Stimulated activated CD8-positive, alpha-beta memory T cell treated with anti-CD3 and anti-CD28 coated beads, Interleukin-4, amount 100 ng/mL, for 48 hours (primary cell): ENCODE measurements around the gene ALPK1.
"Not testable (repeated sequence)": the region's sequence is repeated elsewhere in the genome, so short reads cannot be mapped to it uniquely, and the experiment has no call there.

Experiments used
- DNase-seq: peaks from one replicate; pipeline ENCODE4 v3.0.0-alpha.2; 2020

Gene ALPK1

GRCh38 chr4:112381996-112382692 lies 85.0 kb downstream of the ALPK1 start:
- DNase-seq, result no peak

DNA sequence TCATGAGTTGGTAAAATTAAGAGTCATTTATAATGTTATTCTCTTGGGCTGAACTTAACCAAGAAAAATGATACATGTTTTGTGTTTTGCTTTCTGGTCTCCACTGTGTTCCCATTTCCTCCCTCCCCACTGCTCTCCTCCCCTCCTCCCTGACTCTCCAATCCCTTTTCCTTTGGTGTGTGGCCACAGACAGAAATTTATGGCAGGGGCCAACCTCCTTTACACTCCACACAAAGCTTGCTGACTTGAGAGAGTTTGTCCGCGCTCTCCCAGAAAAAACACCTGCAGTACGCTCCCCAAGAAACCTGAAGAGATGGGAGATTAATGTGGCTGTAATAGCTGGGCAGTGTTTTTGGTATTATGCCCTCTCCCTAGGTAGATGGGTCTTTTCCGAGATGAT lies 88.9 kb downstream of the ALPK1 start:
- no peak for DNase-seq

DNA sequence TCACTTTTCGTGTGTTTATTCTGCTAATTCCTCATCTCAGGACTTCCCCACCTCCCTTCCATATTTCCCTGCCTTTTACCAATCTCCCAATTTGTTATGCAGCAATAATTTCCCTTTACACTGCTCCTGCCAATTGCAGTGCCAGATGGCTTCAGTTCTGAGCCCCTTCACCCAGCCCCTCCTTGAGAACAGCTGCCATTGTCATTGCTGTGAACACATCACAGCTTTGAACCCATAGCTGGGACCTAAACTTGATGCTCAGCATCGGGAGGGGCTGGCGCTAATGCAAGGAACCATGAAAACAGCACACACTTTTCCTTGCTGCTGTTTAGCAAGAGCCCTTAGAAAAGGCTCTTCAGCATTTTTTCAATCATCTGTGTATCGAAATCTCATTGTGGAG lies 104.9 kb downstream of the ALPK1 start:
- no peak for DNase-seq

DNA sequence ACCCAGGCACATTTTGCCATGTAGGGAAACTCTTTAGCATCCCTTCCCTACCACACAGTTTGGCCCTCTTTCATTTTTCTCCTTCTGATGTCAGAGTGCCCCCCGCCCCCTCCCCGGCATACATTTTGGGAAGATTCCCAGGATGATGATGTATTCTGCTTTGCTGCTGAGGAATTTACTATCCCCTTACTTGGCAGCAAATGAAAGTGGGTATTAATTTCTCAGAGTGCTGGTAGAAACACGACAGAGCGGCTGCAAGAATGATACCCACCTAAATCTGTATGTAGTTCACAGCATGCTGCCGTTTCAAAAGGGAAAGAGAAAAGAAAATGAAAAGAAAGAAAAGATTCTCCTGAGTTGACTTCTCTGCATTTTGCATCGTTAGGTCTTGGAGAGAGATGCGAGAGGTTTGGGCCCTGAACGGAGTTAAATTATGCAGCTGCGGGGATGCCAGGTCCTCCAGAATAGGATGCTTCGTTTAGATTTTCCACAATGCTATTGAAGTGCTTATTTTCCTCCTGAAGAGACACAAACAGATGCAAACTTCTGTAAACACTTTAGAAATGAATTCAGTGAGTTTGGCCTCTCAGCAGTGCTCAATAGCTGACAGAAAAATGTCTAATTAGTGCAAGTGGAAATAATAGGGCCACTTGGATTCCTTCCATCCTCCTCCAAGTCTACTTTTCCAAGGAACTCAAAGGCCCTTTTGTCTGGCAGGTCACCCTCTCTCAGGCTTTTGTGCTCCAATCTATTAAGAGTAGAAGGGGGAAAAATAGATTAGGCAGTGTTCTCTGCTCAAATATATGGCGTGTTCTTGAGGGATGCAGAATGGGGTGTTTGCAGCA lies 106.2 kb downstream of the ALPK1 start:
- no peak for DNase-seq

DNA sequence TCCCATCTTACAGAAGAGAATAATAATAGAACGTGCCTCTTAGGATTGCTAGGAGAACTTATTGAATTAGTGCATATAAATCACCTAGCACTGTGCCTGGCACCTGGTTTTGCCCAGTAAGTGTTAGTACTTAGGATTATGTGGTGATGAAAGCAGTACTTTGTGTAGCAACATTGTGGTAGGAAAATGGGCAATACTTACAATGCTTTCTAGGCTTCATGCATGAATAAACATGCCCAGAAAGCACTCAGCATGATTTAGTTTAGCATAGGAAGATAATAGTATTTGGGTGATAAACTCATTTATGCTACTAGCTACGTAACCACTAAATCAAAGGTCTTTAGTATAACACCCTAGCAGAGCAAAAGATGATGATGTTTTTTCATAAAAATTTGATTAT lies 113.2 kb downstream of the ALPK1 start:
- DNase-seq, result no peak

GRCh38 chr4:112410804-112411203 lies 113.6 kb downstream of the ALPK1 start:
- DNase-seq, result no peak

- DNase-seq, result no peak
Observed at GRCh38 chr4:112411781-112412550, 114.8 kb downstream of the ALPK1 start.

DNA sequence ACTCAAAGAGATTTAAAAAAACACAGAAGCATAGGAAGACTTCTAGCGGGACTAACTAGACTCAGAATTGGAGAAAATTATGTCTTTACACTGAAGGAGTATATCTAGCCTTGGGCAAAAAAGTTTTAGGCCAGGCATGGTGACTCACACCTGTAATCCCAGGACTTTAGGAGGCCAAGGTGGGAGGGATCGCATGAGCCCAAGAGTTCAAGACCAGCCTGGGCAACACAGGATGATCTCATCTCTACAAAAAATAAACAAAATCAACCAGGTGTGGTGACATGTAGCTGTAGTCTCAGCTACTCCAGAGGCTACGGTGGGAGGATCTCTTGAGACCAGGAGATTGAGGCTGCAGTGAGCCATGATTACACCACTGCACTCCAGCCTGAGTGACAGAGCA lies 119.3 kb downstream of the ALPK1 start:
- no peak for DNase-seq

- DNase-seq, result no peak
Observed at GRCh38 chr4:112418092-112418491, 120.9 kb downstream of the ALPK1 start.

- no peak for DNase-seq
Observed at GRCh38 chr4:112421911-112422310, 124.7 kb downstream of the ALPK1 start.

GRCh38 chr4:112422644-112423043 lies 125.5 kb downstream of the ALPK1 start:
- no peak for DNase-seq

- DNase-seq, result no peak
Observed at GRCh38 chr4:112423591-112423990, 126.4 kb downstream of the ALPK1 start.

DNA sequence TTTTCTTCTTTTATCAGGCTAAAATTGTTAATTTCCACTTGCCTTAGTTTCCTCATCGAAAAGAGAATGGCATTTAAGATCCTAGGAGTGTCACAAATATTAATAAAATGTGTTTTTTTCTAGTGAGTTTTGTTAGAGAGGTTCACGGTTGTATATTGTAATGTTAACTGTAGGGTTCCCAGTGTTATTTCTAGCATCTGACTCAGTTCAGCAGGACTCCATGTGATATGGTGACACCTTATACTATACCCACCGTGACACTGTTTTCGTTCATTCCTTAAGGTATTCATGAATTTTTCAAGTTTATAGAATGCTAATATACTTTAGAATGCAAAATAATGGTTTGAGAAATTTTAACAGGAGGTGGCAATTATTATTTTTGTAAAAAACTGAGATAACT lies 128.7 kb downstream of the ALPK1 start:
- DNase-seq, result no peak

DNA sequence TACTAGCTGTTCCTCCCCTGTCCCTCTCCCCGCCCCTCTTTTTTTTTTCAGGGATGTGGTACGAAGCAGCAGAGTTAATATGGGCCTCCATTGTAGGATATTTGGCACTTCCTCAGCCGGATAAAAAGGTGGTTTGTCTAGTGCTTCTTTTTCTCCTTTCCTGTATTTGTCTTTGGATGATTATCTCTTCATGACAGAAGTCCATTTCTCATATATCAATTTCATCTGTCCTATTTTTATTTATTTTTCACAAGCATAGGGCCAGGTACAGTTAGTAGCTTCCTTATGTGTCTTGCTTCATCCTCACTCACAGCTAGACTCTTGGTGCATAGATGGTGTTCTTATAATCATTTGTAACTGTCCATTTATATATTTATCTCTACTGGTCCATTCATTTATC lies 129.2 kb downstream of the ALPK1 start:
- no peak for DNase-seq

GRCh38 chr4:112431158-112431557 lies 134.0 kb downstream of the ALPK1 start:
- DNase-seq, result no peak

- no peak for DNase-seq
Observed at GRCh38 chr4:112436987-112437386, 139.8 kb downstream of the ALPK1 start.

GRCh38 chr4:112442226-112442625 lies 145.1 kb downstream of the ALPK1 start:
- DNase-seq, result not testable (repeated sequence)

- DNase-seq, result no peak
Observed at GRCh38 chr4:112448306-112449132, 151.3 kb downstream of the ALPK1 start.

- no peak for DNase-seq
Observed at GRCh38 chr4:112449708-112450107, 152.5 kb downstream of the ALPK1 start.

GRCh38 chr4:112451104-112451503 lies 153.9 kb downstream of the ALPK1 start:
- DNase-seq, result no peak

DNA sequence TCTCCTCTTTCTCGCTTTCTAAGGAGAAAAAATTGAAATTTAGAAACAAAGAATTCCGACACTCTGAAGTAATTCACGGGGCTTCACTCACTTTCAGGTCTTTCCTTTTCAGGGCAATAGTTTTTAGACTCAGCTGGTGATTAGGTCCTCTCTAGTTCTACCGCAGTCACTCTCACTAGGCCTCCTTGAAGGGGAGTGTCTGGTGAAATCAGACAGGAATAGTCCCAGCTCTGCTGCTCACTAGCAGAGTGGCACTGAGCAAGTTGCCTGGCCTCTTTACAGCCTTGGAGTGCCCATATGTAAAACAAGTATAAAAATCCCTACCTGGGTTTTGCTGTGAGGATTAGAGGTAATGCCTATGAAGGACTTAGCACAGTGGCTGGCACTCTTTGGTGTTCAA lies 154.7 kb downstream of the ALPK1 start:
- DNase-seq, result no peak

DNA sequence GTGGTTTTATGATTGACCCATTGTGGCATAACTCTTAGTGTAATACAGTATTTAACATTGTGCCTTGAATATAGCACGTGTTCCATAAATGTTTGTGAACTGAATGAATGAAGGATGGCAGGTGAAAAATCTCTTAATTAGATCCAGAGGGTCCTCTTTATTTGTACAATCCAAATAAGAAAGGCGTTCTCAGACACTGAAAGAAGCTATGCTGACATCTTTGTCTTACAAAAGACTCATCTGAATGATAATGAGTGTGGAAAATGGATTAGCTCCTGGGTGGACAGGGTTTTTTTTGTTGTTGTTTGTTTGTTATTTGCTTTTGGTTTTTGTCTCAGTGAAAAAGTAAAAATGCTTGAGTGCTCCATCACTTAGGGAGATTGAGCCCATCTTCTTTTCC lies 156.2 kb downstream of the ALPK1 start:
- DNase-seq, result no peak

GRCh38 chr4:112472318-112472717 lies 175.1 kb downstream of the ALPK1 start:
- DNase-seq, result no peak
